ENCODE results near the gene GPR25.

Gene GPR25

DNA sequence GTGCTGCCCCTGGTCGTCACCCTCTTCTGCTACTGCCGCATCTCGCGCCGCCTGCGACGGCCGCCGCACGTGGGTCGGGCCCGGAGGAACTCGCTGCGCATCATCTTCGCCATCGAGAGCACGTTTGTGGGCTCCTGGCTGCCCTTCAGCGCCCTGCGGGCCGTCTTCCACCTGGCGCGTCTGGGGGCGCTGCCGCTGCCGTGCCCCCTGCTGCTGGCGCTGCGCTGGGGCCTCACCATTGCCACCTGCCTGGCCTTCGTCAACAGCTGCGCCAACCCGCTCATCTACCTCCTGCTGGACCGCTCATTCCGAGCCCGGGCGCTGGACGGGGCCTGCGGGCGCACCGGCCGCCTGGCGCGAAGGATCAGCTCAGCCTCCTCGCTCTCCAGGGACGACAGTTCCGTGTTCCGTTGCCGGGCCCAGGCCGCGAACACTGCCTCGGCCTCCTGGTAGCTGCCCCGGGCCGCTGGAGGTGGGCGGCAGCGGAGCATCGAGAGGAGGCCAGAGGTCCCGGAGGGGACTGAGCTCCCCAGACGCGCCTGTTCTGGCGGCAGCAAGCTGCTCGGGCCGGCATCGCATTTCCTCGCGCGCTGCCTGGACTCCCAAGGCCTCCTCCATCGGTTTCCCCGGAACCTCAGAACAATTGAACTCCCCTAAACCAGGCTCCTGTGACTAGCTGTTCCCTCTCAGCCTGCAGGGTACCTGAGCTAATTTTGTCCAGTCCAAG lies 1.1 kb downstream of the GPR25 start:
- no peak for DNase-seq

DNA sequence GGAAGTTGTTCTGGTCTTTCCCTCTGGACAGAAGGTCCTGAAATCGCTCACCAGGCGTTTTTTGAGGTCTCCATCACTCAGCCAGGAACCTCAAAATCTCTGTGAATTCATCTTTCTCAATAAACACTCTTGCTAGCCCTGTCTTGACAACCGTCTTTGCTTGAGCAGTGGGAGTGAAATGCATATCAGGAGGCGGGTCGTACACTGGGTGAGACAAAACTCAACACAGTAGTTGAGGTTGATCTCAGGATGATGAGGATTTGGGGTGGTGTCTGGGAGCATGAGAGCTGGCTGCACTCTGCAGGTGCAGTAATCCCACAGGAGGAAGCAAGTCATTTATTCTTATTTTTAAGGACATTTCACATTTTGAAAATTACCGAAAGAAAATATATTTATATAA lies 1.9 kb downstream of the GPR25 start:
- DNase-seq: no peak

GRCh38 chr1:200875416-200875815 lies 2.6 kb downstream of the GPR25 start:
- DNase-seq: no peak

DNA sequence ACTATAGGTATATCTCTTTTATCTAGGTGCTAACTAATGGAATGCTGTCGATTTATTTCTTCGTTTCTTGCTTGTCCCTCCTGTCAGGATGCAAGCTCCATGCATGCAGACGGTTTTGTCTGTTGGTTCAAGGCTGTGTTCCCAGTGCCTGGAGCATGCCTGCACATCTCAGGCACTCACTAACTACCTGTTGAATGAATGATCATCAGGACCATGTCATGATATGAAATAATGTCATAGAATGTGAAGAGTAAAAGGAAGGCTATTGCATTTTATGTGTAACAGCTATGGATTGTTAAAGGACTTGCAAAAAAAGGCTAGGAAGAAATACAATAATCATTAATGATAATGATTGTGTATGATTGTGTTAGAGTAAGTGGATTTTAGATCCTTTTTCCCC lies 4.2 kb downstream of the GPR25 start:
- no peak for DNase-seq

- DNase-seq: no peak
Measured at GRCh38 chr1:200877839-200878551, 5.2 kb downstream of the GPR25 start.

DNA sequence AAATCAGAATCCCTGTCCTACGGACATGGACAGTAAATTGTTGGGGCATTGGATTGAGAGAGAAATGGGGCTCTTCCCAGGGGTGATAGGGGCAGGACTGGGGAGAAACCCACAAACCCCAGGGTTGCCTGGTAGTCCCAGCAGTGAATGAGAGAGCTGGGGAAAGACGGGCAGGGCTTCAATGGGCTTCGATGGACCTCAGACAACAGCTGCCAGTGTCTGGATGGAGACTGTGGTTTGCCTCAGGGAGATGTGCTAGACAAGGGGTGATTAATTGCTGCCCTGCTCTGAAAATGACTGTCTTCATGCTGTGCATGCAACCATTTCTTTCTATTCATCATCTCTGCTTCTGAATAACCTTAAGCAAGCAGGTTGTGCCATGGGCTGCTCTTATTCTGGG lies 7.4 kb downstream of the GPR25 start:
- no peak for DNase-seq

DNA sequence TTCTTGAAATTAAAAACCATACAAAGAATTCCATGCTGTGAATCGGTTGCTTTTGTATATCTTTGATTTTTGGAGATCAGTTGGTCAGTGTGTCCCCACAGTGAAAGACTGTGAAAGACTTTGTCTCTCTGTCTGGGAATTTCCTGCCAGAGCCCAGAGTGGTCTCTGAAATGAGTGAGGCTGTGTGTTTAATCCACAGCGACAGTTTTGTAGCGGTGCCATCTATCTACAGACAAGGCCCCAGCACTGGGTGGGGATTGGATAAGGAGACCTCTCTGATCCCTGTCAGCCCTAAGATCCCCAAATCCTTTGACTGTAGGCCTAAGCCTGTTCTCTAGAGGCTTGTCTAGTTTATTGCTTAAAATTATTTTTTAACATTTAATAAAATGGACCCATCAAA lies 10.3 kb downstream of the GPR25 start:
- no peak for DNase-seq

GRCh38 chr1:200885623-200886402 lies 13.0 kb downstream of the GPR25 start:
- DNase-seq: no peak

DNA sequence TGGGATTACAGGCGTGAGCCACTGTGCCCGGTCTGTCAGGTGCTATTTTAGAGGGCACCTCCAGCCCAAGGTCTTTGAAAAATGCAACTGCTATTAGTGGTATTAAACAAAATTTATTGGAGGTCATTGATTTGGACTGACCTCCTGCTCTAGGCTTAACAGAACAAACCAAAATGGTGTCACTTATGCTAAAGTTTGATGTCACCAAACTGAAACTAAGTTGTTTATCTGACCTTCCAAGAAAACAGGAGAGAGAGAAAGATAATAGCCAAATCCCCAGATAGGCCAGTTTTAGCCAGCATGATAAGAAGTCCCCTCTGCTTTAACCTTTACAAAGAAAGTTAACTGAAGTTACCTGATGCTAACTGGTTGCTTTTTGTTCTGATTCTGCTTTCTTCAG lies 13.8 kb downstream of the GPR25 start:
- DNase-seq: no peak

GRCh38 chr1:200887036-200887435 lies 14.3 kb downstream of the GPR25 start:
- no peak for DNase-seq

- no peak for DNase-seq
Measured at GRCh38 chr1:200887772-200888348, 15.1 kb downstream of the GPR25 start.

DNA sequence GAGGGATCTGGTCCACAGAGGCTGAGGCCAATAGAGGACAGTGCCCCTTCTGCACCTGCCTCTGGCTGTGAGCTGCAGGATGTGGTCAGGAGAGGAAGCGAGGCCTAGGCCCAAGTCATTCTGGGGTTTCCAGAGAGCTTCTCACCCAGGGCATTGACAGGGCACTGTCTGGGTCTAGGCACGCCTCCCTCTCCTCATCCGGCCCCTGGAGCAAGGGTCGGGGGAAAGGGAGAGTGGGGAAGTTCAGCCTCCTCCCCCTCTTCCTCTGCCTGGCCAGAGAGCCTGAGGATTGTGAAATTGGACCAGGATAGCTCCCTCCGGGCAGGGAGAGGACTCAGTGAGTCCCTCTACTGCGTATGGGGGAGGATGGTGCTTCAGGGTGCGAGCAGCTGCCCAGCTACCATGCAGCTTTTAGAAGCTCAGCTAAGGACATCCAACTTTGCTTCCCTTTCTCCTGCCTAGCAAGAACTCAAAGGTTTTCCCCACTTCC lies 15.6 kb downstream of the GPR25 start:
- peak; percentile 85 for DNase-seq

GRCh38 chr1:200889571-200889970 lies 16.8 kb downstream of the GPR25 start:
- no peak for DNase-seq

DNA sequence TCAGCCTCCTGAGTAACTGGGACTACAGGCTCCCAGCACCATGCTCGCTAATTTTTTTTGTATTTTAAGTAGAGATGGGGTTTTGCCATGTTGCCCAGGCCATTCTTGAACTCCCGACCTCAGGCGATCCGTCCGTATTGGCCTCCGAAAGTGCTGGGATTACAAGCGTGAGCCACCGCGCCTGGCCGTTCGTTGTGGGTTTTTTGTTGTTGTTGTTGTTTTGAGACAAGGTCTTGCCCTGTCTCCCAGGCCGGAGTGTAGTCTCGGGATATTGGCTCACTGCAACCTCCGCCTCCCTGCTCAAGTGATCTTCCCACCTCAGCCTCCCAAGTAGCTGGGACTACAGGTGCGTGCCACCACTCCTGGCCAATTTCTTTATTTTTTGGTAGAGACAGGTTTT lies 17.2 kb downstream of the GPR25 start:
- no peak for DNase-seq

GRCh38 chr1:200890818-200891773 lies 18.3 kb downstream of the GPR25 start:
- DNase-seq: peak; percentile 27

- DNase-seq: no peak
Measured at GRCh38 chr1:200891774-200892157, 19.0 kb downstream of the GPR25 start.

DNA sequence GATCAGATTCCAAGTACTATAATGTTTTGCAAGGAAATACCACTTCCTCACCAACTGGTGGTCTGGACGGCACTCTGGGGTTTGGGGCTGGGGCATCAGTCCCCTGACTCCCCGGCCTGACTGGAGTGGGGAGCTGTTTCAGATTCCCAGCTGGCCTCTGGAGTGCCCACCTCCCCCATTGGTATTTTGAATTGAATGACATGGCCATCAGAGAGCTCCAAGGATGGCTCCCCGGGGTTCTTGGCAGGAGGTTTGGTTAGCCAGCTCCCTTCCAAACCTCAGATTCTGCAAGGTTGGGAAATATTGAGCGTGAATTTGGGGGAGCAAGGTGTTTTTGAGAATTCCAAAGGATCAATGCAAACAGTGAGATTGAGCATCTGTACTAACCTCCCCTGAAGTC lies 19.8 kb downstream of the GPR25 start:
- no peak for DNase-seq

- DNase-seq: no peak
Measured at GRCh38 chr1:200892958-200893357, 20.2 kb downstream of the GPR25 start.

- DNase-seq: no peak
Measured at GRCh38 chr1:200893411-200893901, 20.7 kb downstream of the GPR25 start.

DNA sequence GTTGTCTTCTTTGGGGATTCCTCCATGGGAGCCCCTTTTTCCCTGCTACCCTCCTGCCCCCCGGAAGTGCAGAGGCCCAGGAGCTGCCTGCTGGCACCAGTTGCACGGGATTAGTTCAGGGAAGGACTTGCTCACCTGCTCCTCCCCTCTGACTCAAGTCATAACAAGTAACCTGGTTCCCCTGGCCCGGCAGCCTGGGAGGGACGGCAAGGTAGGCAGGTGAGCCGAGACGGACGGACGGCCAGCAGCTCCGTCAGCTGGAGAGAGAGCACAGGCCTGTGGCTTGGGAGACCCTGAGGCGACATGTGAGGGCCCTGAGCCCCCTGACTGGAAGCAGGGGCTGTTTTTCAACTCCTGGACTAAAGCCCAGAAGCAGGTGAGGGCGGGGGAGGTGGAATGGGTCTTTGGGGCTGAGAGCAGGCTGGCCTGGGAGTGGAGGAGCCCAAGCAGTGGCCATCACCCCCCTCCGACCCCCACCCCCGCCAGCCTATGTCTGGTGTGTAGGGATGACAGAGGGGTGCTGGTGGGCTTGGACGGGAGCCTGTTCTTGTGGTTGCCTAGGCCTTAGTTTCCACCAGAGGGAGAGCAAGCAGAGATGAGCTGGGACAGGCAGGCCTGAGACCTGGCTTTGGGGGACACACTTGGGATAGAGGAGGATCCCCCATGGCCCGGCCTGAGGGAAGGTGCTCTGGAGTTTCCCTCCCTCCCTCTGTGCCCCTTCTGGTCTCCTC lies 22.1 kb downstream of the GPR25 start, which contains the start of gene INAVA:
Gene INAVA, plus strand, starts transcription at position 189 of the 731 bp plus-strand sequence. CDS start 3,501 bp downstream, outside the sequence.
- DNase-seq: no peak

- DNase-seq: no peak
Measured at GRCh38 chr1:200895443-200895789, 22.6 kb downstream of the GPR25 start.
